NCI-H2107 treated with DMSO at 0.1 percent for 48 hours (cell line): ENCODE measurements around the gene CLEC10A.
"Not testable (repeated sequence)": the region's sequence is repeated elsewhere in the genome, so short reads cannot be mapped to it uniquely, and the experiment has no call there.

Experiments
- DNase-seq: peaks from one replicate; lab custom pipeline; 2025; ENCODE audit not compliant: unreplicated experiment; lab: John Stamatoyannopoulos, UW

CLEC10A gene

GRCh38 chr17:7079581-7080455, at the start of gene CLEC10A:
Gene CLEC10A, minus strand, starts transcription at chr17:7080251. Its CDS starts 1,439 bp downstream, at chr17:7078812.
- DNase-seq: no peak

GRCh38 chr17:7129311-7129710, 49.3 kb upstream of the CLEC10A start:
- DNase-seq: no peak

GRCh38 chr17:7128160-7128559, 48.1 kb upstream of the CLEC10A start:
- no peak for DNase-seq

GRCh38 chr17:7127501-7127900, 47.5 kb upstream of the CLEC10A start:
- DNase-seq: not testable (repeated sequence)

GRCh38 chr17:7126386-7126785, 46.3 kb upstream of the CLEC10A start:
- DNase-seq: not testable (repeated sequence)

- DNase-seq: no peak
Observed at GRCh38 chr17:7124923-7125322, 44.9 kb upstream of the CLEC10A start.

- DNase-seq: no peak
Observed at GRCh38 chr17:7123844-7124243, 43.8 kb upstream of the CLEC10A start.

GRCh38 chr17:7122381-7122780, 42.3 kb upstream of the CLEC10A start:
- DNase-seq: no peak

GRCh38 chr17:7120635-7121034, 40.6 kb upstream of the CLEC10A start:
- not testable (repeated sequence) for DNase-seq

GRCh38 chr17:7120123-7120522, 40.1 kb upstream of the CLEC10A start:
- DNase-seq: no peak

- DNase-seq: no peak
Observed at GRCh38 chr17:7119314-7119713, 39.3 kb upstream of the CLEC10A start.

- no peak for DNase-seq
Observed at GRCh38 chr17:7114875-7115614, 35.0 kb upstream of the CLEC10A start.

GRCh38 chr17:7114241-7114874, 34.3 kb upstream of the CLEC10A start, which contains the start of gene ASGR2:
Gene ASGR2, minus strand, starts transcription at chr17:7114822. Its CDS starts 582 bp downstream, at chr17:7114240.
- no peak for DNase-seq

- DNase-seq: no peak
Observed at GRCh38 chr17:7113273-7114071, 33.4 kb upstream of the CLEC10A start.

- no peak for DNase-seq
Observed at GRCh38 chr17:7112510-7113108, 32.6 kb upstream of the CLEC10A start.

- DNase-seq: no peak
Observed at GRCh38 chr17:7111784-7112509, 31.9 kb upstream of the CLEC10A start.

GRCh38 chr17:7110617-7111306, 30.7 kb upstream of the CLEC10A start:
- DNase-seq: no peak

GRCh38 chr17:7109461-7110322, 29.6 kb upstream of the CLEC10A start:
- DNase-seq: no peak
